K562 (cell line): ENCODE measurements around the gene GHR. TPM values are rescaled to one million over a fixed set of nuclear protein-coding genes. Genes with fewer than 3 reads are reported as not detected.

Experiments used
- ATAC-seq: fragments of 200-7000 bp; cut with Tn5 transposase; 3 replicates; pipeline ENCODE4 v1.9.1; 2020; ENCODE audit warnings: moderate library complexity
- BruUV-seq: library from RNA; stranded (reverse); fragments of 400-500 nt; replicated peaks from 2 replicates; lab custom pipeline; 2021; lab: Mats Ljungman, UMichigan
- CTCF ChIA-PET: fragments of 300-600 bp; formaldehyde crosslinking; extraction: SDS; loops from one replicate; lab custom pipeline; 2021; ENCODE audit warnings: low intra/inter-chr PET ratio; lab: Yijun Ruan, JAX
- POLR2A ChIA-PET: fragments of 300-600, 350-650 bp; sonication (Branson Sonifier 250); formaldehyde crosslinking; extraction: SDS; loops from one replicate; lab custom pipeline; 2021; ENCODE audit warnings: antibody characterized with exemption, inconsistent platforms; lab: Yijun Ruan, JAX
- DNase-seq, 4 experiments: peaks; one replicate each; pipeline versions ENCODE4 v3.0.0 to v3.0.0-alpha.2; 2011 to 2018; ENCODE audit warnings: low spot score in 3 of 4, mixed read lengths in 3 of 4; ENCODE audit errors: extremely low read depth in 1 of 4
- FAIRE-seq: peaks from 2 replicates; lab custom pipeline; 2011; peaks lifted over from hg19 to GRCh38; lab: Jason Lieb, UNC
- H2AFZ ChIP-seq: 2 replicates; pipeline ENCODE4 v1.6.0; 2011; ENCODE audit warnings: low read depth, low read length, control low read depth, inconsistent platforms
- H3K27ac ChIP-seq: fragments of 200-600 bp; 3 replicates; pipeline ENCODE4 v1.8.0; 2011; ENCODE audit warnings: low read depth, mild to moderate bottlenecking, control low read depth, inconsistent platforms, low read length, moderate library complexity, mixed read lengths; ENCODE audit errors: extremely low read depth
- H3K27me3 ChIP-seq, 2 experiments: fragments of 300-600 bp in 1 of 2; 2 replicates in 1 of 2; 3 replicates in 1 of 2; pipeline versions ENCODE4 v1.6.0 to v1.8.0; 2011; ENCODE audit warnings: inconsistent platforms in 2 of 2, low read length in 2 of 2, mild to moderate bottlenecking in 1 of 2, mixed read lengths in 1 of 2, moderate library complexity in 1 of 2; ENCODE audit not compliant: control insufficient read depth in 2 of 2, insufficient read depth in 2 of 2
- H3K36me3 ChIP-seq: fragments of 300-600 bp; 3 replicates; pipeline ENCODE4 v1.8.0; 2011; ENCODE audit warnings: mild to moderate bottlenecking, low read length, inconsistent platforms; ENCODE audit not compliant: control insufficient read depth, insufficient read depth
- H3K4me1 ChIP-seq, 2 experiments: fragments of 200-600 bp in 1 of 2; replicated peaks in 1 of 2; 2 replicates in 1 of 2; 3 replicates in 1 of 2; pipeline versions ENCODE4 v1.5.1 to v1.8.0; 2011; ENCODE audit warnings: inconsistent platforms in 2 of 2, low read length in 2 of 2, mild to moderate bottlenecking in 1 of 2, mixed read lengths in 1 of 2, moderate library complexity in 1 of 2; ENCODE audit not compliant: control insufficient read depth in 2 of 2, insufficient read depth in 2 of 2
- H3K4me2 ChIP-seq: 2 replicates; pipeline ENCODE4 v1.6.1; 2011; ENCODE audit warnings: low read length, control low read depth, inconsistent platforms, mixed read lengths; ENCODE audit not compliant: insufficient read depth
- H3K4me3 ChIP-seq: fragments of 200-600 bp; sonication (generic), shearing (Covaris generic); 2 replicates; pipeline ENCODE4 v1.5.1; 2016; ENCODE audit warnings: control low read depth, inconsistent platforms
- H3K79me2 ChIP-seq: fragments of 200-600 bp; 3 replicates; pipeline ENCODE4 v1.8.0; 2011; ENCODE audit warnings: low read length, inconsistent platforms; ENCODE audit not compliant: control insufficient read depth, insufficient read depth
- H3K9ac ChIP-seq, 2 experiments: 2 replicates each; pipeline versions ENCODE4 v1.6.0 to v1.6.1; 2011; ENCODE audit warnings: low read depth in 2 of 2, low read length in 2 of 2, control low read depth in 1 of 2, inconsistent platforms in 1 of 2, mild to moderate bottlenecking in 1 of 2, mixed read lengths in 1 of 2; ENCODE audit not compliant: insufficient read depth in 1 of 2
- H3K9me1 ChIP-seq: one replicate; pipeline ENCODE4 v1.6.0; 2011; ENCODE audit warnings: inconsistent platforms, mild to moderate bottlenecking, low read length, moderate library complexity; ENCODE audit not compliant: control insufficient read depth, insufficient read depth
- H3K9me3 ChIP-seq: replicated peaks from 2 replicates; pipeline ENCODE4 v1.5.1; 2011; ENCODE audit warnings: low read depth, low read length, inconsistent platforms; ENCODE audit not compliant: control insufficient read depth, insufficient read depth
- H4K20me1 ChIP-seq: replicated peaks from 2 replicates; pipeline ENCODE4 v1.6.1; 2011; ENCODE audit warnings: low read length, inconsistent platforms, mixed read lengths; ENCODE audit not compliant: control insufficient read depth, insufficient read depth
- ATF2 ChIP-seq: sonication (generic); formaldehyde crosslinking; IDR thresholded peaks from 2 replicates; pipeline ENCODE4 v1.8.1; 2022; ENCODE audit warnings: missing genetic modification reagents
- BRCA1 ChIP-seq, 2 experiments: fragments of 450-650 bp in 1 of 2; sonication (generic) in 1 of 2; formaldehyde crosslinking in 1 of 2; IDR thresholded peaks; 2 replicates each; pipeline versions ENCODE4 v1.5.0 to v1.6.1; 2017 to 2020; ENCODE audit warnings: mild to moderate bottlenecking in 1 of 2, missing genetic modification reagents in 1 of 2
- NR2C1 ChIP-seq, 2 experiments: fragments of 450-650 bp; IDR thresholded peaks; 2 replicates each; pipeline ENCODE4 v1.6.1; 2017; ENCODE audit warnings: mild to moderate bottlenecking in 2 of 2, antibody characterized with exemption in 1 of 2, inconsistent platforms in 1 of 2, missing compliant biosample characterization in 1 of 2, missing genetic modification characterization in 1 of 2
- SNIP1 ChIP-seq: fragments of 450-650 bp; IDR thresholded peaks from 2 replicates; pipeline ENCODE4 v1.7.1; 2017; ENCODE audit warnings: low read depth, mild to moderate bottlenecking
- TAF9B ChIP-seq: fragments of 450-650 bp; IDR thresholded peaks from 2 replicates; pipeline ENCODE4 v1.6.1; 2018; ENCODE audit warnings: mild to moderate bottlenecking; ENCODE audit not compliant: partially characterized antibody
- USF2 ChIP-seq: sonication (generic); formaldehyde crosslinking; IDR thresholded peaks from 2 replicates; pipeline ENCODE4 v1.5.0; 2020; ENCODE audit warnings: missing genetic modification reagents
- ZNF589 ChIP-seq: fragments of 200-800 bp; sonication (Bioruptor generic); IDR thresholded peaks from 2 replicates; pipeline ENCODE4 v1.6.1; 2016; ENCODE audit warnings: low read depth, missing genetic modification characterization, missing compliant biosample characterization
- ZNF695 ChIP-seq: fragments of 450-650 bp; formaldehyde crosslinking; IDR thresholded peaks from 2 replicates; pipeline ENCODE4 v1.4.0; 2020; ENCODE audit warnings: mild to moderate bottlenecking, moderate library complexity
- ZNF780A ChIP-seq: fragments of 250-450 bp; sonication (Bioruptor Pico); IDR thresholded peaks from 2 replicates; pipeline ENCODE4 v1.5.0; 2021; ENCODE audit warnings: mild to moderate bottlenecking
- WGBS: fragments of 100-300 bp; shearing (Covaris generic); methylation state at CpG from one replicate; pipeline ENCODE4 v1.1.6; 2016; ENCODE audit warnings: low coverage, mixed read lengths; ENCODE audit not compliant: insufficient coverage; ENCODE audit errors: missing lambda C conversion rate; 5-methylcytosine and 5-hydroxymethylcytosine counted together
- in situ Hi-C: fragments of 300-500 bp; cut with MboI; formaldehyde crosslinking; loops from 4 replicates; pipeline ENCODE4 v1.15.0; 2018; ENCODE audit warnings: inconsistent platforms, mixed read lengths
- intact Hi-C: fragments of 100-400 bp; cut with micrococcal nuclease; formaldehyde crosslinking; loops from 2 replicates; pipeline ENCODE4 v1.14.2; 2022
- polyA plus RNA-seq, 8 experiments: library from polyadenylated mRNA; depleted of rRNA in 4 of 8; stranded (reverse) in 5 of 8; unstranded in 3 of 8; fragments of >200 nt; fragmentation: Nextera tagmentation in 2 of 8; fragmentation: Illumina TruSeq in 1 of 8; extraction: Ambion mirVana in 2 of 8; extraction: Trizol in 1 of 8; gene quantifications; 2 replicates each; pipeline versions ENCODE4 v1.2.1 to v1.2.3, GENCODE V29; 2011 to 2014; ENCODE audit warnings: inconsistent platforms in 1 of 8, missing spikeins in 1 of 8
- total RNA-seq, 7 experiments: library from RNA; depleted of rRNA in 6 of 7; stranded (reverse); fragments of >200 nt in 6 of 7; fragmentation: Illumina TruSeq in 2 of 7; extraction: Trizol in 2 of 7; gene quantifications; 2 replicates each; pipeline versions ENCODE4 v1.2.1 to v1.2.3, GENCODE V29; 2011 to 2021; ENCODE audit warnings: low replicate concordance in 1 of 7

Gene GHR
- total and polyA plus RNA-seq, 9 of the 15 experiments (the other 6 are each of a cell fraction or from before 2014, with no cell fraction given): 0.01 to 0.13 (median 0.07) TPM; not detected in 5

GRCh38 chr5:42654645-42655044, 231.4 kb downstream of the GHR start:
- 0% methylated on average over 2 of the region's 2 CpGs for WGBS
- no peaks in the 10 kb centered on the region for H3K9me3 ChIP-seq
- no peaks in the 10 kb centered on the region for H3K9me1 ChIP-seq
- intact Hi-C loops (loop anchor here (10.0 kb wide), 3 partner anchors 220 to 800 kb away; no protein-coding TSS in a partner anchor), in situ Hi-C loops (no loop called here)
- DNase-seq (no peak), ATAC-seq (no peak), FAIRE-seq (no peak)
- H3K36me3 ChIP-seq: no peaks in the 10 kb centered on the region
- H3K4me2 ChIP-seq: no peak overlapping the region
- H3K79me2 ChIP-seq: no peaks in the 10 kb centered on the region
- H2AFZ ChIP-seq: no peak overlapping the region
- no peak overlapping the region for H3K27ac ChIP-seq
- no peak overlapping the region for H3K4me3 ChIP-seq
- POLR2A ChIA-PET: interaction anchor here (0.7 kb wide), 1 partner anchor 12 kb away, joined by 3 read pairs; no protein-coding TSS in a partner anchor
- H3K27me3 ChIP-seq: no peaks in the 10 kb centered on the region; a peak in 1 of 5 replicates
- CTCF ChIA-PET: no interaction called here
- no peaks in the 10 kb centered on the region for H4K20me1 ChIP-seq
- no TSS peak for BruUV-seq
- no peak for TF ChIP-seq ZNF780A (CRISPR knock-in tag)
- no peak for TF ChIP-seq SNIP1
- TF ChIP-seq ZNF695 (CRISPR knock-in tag): no peak
- no peak for TF ChIP-seq USF2 (CRISPR knock-in tag)
- TF ChIP-seq BRCA1 (IDR thresholded peaks at IDR 0.05): no peak
- no peak for TF ChIP-seq BRCA1 (CRISPR knock-in tag; IDR thresholded peaks at IDR 0.05)
- TF ChIP-seq TAF9B: no peak
- no peak for TF ChIP-seq NR2C1 (IDR thresholded peaks at IDR 0.05)
- no peak for TF ChIP-seq NR2C1 (tag; IDR thresholded peaks at IDR 0.05)
- TF ChIP-seq ATF2 (CRISPR knock-in tag): no peak
- TF ChIP-seq ZNF589: no peak
- H3K4me1 ChIP-seq: no peaks in the 10 kb centered on the region
- no peak overlapping the region for H3K9ac ChIP-seq
